Measurements from ENCODE around the gene ST3GAL4. TPM values are rescaled to one million over a fixed set of nuclear protein-coding genes. Genes with fewer than 3 reads are reported as not detected.
A peak's percentile ranks its signal among the peaks of the same experiment; 100 is the strongest.

ST3GAL4 gene
- total and polyA plus RNA-seq, 2 experiments from 2014 or later, result 27.3 to 53.3 TPM

GRCh38 chr11:126341760-126342161 is 13.7 kb upstream of the ST3GAL4 start:
- H3F3A ChIP-seq (ENCODE audit: insufficient read depth), result peaks cover 24% of the 10 kb centered on the region
- no peaks in the 10 kb centered on the region for H3K79me2 ChIP-seq (ENCODE audit: insufficient read depth)
- in situ Hi-C loops (cut with MboI), result no loop called here
- no peaks in the 10 kb centered on the region for H3K9me2 ChIP-seq (ENCODE audit: insufficient read depth)
- H3K36me3 ChIP-seq (ENCODE audit: low read depth), result no peaks in the 10 kb centered on the region
- peaks cover 26% of the 10 kb centered on the region for H3K4me1 ChIP-seq (ENCODE audit: insufficient read depth)
- no peak overlapping the region for H3K4me3 ChIP-seq
- peak overlapping the region; percentile 28 for H3K4me2 ChIP-seq (ENCODE audit: unreplicated experiment)
- peak overlapping the region; percentile 34 for H3K27ac ChIP-seq
- no peak overlapping the region for H2AFZ ChIP-seq
- TF ChIP-seq EZH2 (IDR thresholded peaks at IDR 0.05; ENCODE audit: insufficient read depth, poor library complexity, severe bottlenecking) (no peak), EZH2phosphoT487 (IDR thresholded peaks at IDR 0.05; ENCODE audit: insufficient read depth, low read depth) (no peak)
- peak; percentile 81 for DNase-seq
- no peaks in the 10 kb centered on the region for H3K27me3 ChIP-seq (replicated peaks; ENCODE audit: insufficient read depth)
- H3K9ac ChIP-seq, result no peak overlapping the region
- no peaks in the 10 kb centered on the region for H4K20me1 ChIP-seq (ENCODE audit: insufficient read depth)
- 34 to 36% methylated on average over 3 of the region's 3 CpGs for WGBS, 2 experiments (ENCODE audit: low coverage in 1 of 2, low lambda C conversion rate in 2 of 2, missing lambda C conversion rate in 2 of 2)
- H3K9me3 ChIP-seq (ENCODE audit: low read depth), result no peaks in the 10 kb centered on the region

- Histone ChIP-seq H3K9me3 (ENCODE audit: low read depth) (no peaks in the 10 kb centered on the region), H2AFZ (no peak overlapping the region), H3K4me1 (ENCODE audit: insufficient read depth) (peaks cover 34% of the 10 kb centered on the region), H3K9ac (no peak overlapping the region), H4K20me1 (ENCODE audit: insufficient read depth) (no peaks in the 10 kb centered on the region), H3K27me3 (replicated peaks; ENCODE audit: insufficient read depth) (no peaks in the 10 kb centered on the region), H3K9me2 (ENCODE audit: insufficient read depth) (no peaks in the 10 kb centered on the region), H3K36me3 (ENCODE audit: low read depth) (no peaks in the 10 kb centered on the region), H3K27ac (no peak overlapping the region), H3K4me3 (no peak overlapping the region), H3F3A (ENCODE audit: insufficient read depth) (peaks cover 25% of the 10 kb centered on the region), H3K79me2 (ENCODE audit: insufficient read depth) (0 out of 2 replicates have a peak, but pooled peaks cover 9% of the 10 kb centered on the region), H3K4me2 (ENCODE audit: unreplicated experiment) (no peak overlapping the region)
- no peak for TF ChIP-seq EZH2phosphoT487 (IDR thresholded peaks at IDR 0.05; ENCODE audit: insufficient read depth, low read depth)
- TF ChIP-seq EZH2 (IDR thresholded peaks at IDR 0.05; ENCODE audit: insufficient read depth, poor library complexity, severe bottlenecking), result no peak
- no peak for DNase-seq
- in situ Hi-C loops (cut with MboI), result no loop called here
- WGBS, 2 experiments (ENCODE audit: low coverage in 1 of 2, low lambda C conversion rate in 2 of 2, missing lambda C conversion rate in 2 of 2), result 96 to 98% methylated on average over 16 of the region's 16 CpGs
Measured at GRCh38 chr11:126343051-126343450, 12.4 kb upstream of the ST3GAL4 start.

- Histone ChIP-seq H3K4me3 (no peak overlapping the region), H3K9me3 (ENCODE audit: low read depth) (no peaks in the 10 kb centered on the region), H3K36me3 (ENCODE audit: low read depth) (no peaks in the 10 kb centered on the region), H3K79me2 (ENCODE audit: insufficient read depth) (peaks cover 17% of the 10 kb centered on the region; the same call in 1 of the 2 replicates), H4K20me1 (ENCODE audit: insufficient read depth) (no peaks in the 10 kb centered on the region), H2AFZ (no peak overlapping the region), H3K27ac (no peak overlapping the region), H3K27me3 (replicated peaks; ENCODE audit: insufficient read depth) (no peaks in the 10 kb centered on the region), H3K9ac (no peak overlapping the region), H3K4me1 (ENCODE audit: insufficient read depth) (peaks cover 45% of the 10 kb centered on the region), H3F3A (ENCODE audit: insufficient read depth) (peaks cover 31% of the 10 kb centered on the region), H3K9me2 (ENCODE audit: insufficient read depth) (no peaks in the 10 kb centered on the region), H3K4me2 (ENCODE audit: unreplicated experiment) (no peak overlapping the region)
- in situ Hi-C loops (cut with MboI), result no loop called here
- TF ChIP-seq EZH2 (IDR thresholded peaks at IDR 0.05; ENCODE audit: insufficient read depth, poor library complexity, severe bottlenecking), result no peak
- no peak for TF ChIP-seq EZH2phosphoT487 (IDR thresholded peaks at IDR 0.05; ENCODE audit: insufficient read depth, low read depth)
- 76 to 83% methylated on average over 11 of the region's 11 CpGs for WGBS, 2 experiments (ENCODE audit: low coverage in 1 of 2, low lambda C conversion rate in 2 of 2, missing lambda C conversion rate in 2 of 2)
- DNase-seq, result no peak
Measured at GRCh38 chr11:126344141-126345080, 11.1 kb upstream of the ST3GAL4 start.

- in situ Hi-C loops (cut with MboI), result no loop called here
- WGBS, 2 experiments (ENCODE audit: low coverage in 1 of 2, low lambda C conversion rate in 2 of 2, missing lambda C conversion rate in 2 of 2), result 92 to 94% methylated on average over 16 of the region's 16 CpGs
Measured at GRCh38 chr11:126345283-126345682, 10.2 kb upstream of the ST3GAL4 start.

More at GRCh38 chr11:126345283-126345682, 10.2 kb upstream of the ST3GAL4 start:
- TF ChIP-seq EZH2 (IDR thresholded peaks at IDR 0.05; ENCODE audit: insufficient read depth, poor library complexity, severe bottlenecking) (no peak), EZH2phosphoT487 (IDR thresholded peaks at IDR 0.05; ENCODE audit: insufficient read depth, low read depth) (no peak)
- H3K4me2 ChIP-seq (ENCODE audit: unreplicated experiment), result no peak overlapping the region
- H3K4me1 ChIP-seq (ENCODE audit: insufficient read depth), result peaks cover 53% of the 10 kb centered on the region
- peaks cover 31% of the 10 kb centered on the region for H3F3A ChIP-seq (ENCODE audit: insufficient read depth)
- no peak overlapping the region for H3K4me3 ChIP-seq
- H3K9me2 ChIP-seq (ENCODE audit: insufficient read depth), result no peaks in the 10 kb centered on the region
- no peaks in the 10 kb centered on the region for H3K9me3 ChIP-seq (ENCODE audit: low read depth)
- no peaks in the 10 kb centered on the region for H4K20me1 ChIP-seq (ENCODE audit: insufficient read depth)
- no peak overlapping the region for H3K9ac ChIP-seq
- no peaks in the 10 kb centered on the region for H3K36me3 ChIP-seq (ENCODE audit: low read depth)
- peak overlapping the region; percentile 89 for H3K27ac ChIP-seq
- no peak for DNase-seq
- H3K27me3 ChIP-seq (replicated peaks; ENCODE audit: insufficient read depth), result no peaks in the 10 kb centered on the region
- peaks cover 23% of the 10 kb centered on the region for H3K79me2 ChIP-seq (ENCODE audit: insufficient read depth)
- H2AFZ ChIP-seq, result no peak overlapping the region

Measured in GM23248 (cell line).